Suppressor macrophage (primary cell): Measurements from ENCODE around the gene THRA.

Experiments used
- DNase-seq, 4 experiments: peaks; one replicate each; pipeline ENCODE4 v3.0.0-alpha.2; 2020 to 2022
- total RNA-seq, 17 experiments: gene quantifications; one replicate each; lab custom pipeline; 2026; ENCODE audit warnings: mixed read lengths in 6 of 17, inconsistent platforms in 3 of 17; lab: John Stamatoyannopoulos, UW

The THRA gene
- 13.9 to 108 (median 59.8) reads per million in 17 experiments for total RNA-seq

GRCh38 chr17:40062329-40063186 is at the start of gene THRA:
TSS of gene THRA (plus strand) at chr17:40062965. CDS start at chr17:40074489, 11,524 bp downstream.
- peak; percentile 74 to 92 (median 84) for DNase-seq

- DNase-seq, result no peak
These were observed 48.3 kb upstream of the THRA start for GRCh38 chr17:40014375-40014980.

GRCh38 chr17:40015005-40015997 is 47.5 kb upstream of the THRA start, which contains the start of gene CSF3:
TSS of gene CSF3 (plus strand) at chr17:40015440. CDS start at chr17:40015475, 35 bp downstream.
- peak in 2 of 4 experiments; percentile 24 to 36 for DNase-seq

GRCh38 chr17:40015998-40016985 is 46.5 kb upstream of the THRA start:
- DNase-seq, result peak in 3 of 4 experiments; percentile 37 to 54 (median 45)

- DNase-seq, result no peak
These were observed 45.2 kb upstream of the THRA start for GRCh38 chr17:40017422-40018080.

- peak in 1 of 4 experiments; percentile 18 for DNase-seq
These were observed 44.3 kb upstream of the THRA start for GRCh38 chr17:40018211-40019121.

- DNase-seq, result no peak
These were observed 43.4 kb upstream of the THRA start for GRCh38 chr17:40019140-40019991.

GRCh38 chr17:40020146-40020545 is 42.6 kb upstream of the THRA start:
- no peak for DNase-seq

GRCh38 chr17:40021451-40021971 is 41.3 kb upstream of the THRA start:
- DNase-seq, result peak in 3 of 4 experiments; percentile 16 to 44 (median 36)

GRCh38 chr17:40022497-40022896 is 40.3 kb upstream of the THRA start:
- DNase-seq, result no peak

- DNase-seq, result no peak
These were observed 39.7 kb upstream of the THRA start for GRCh38 chr17:40022961-40023541.

GRCh38 chr17:40023590-40024292 is 39.0 kb upstream of the THRA start:
- no peak for DNase-seq

- no peak for DNase-seq
These were observed 37.9 kb upstream of the THRA start for GRCh38 chr17:40024901-40025300.

- DNase-seq, result no peak
These were observed 37.2 kb upstream of the THRA start for GRCh38 chr17:40025559-40025958.

- DNase-seq, result no peak
These were observed 36.6 kb upstream of the THRA start for GRCh38 chr17:40025991-40026815.
